Measurements from ENCODE around the gene SLC22A7. TPM values are rescaled to one million over a fixed set of nuclear protein-coding genes. Genes with fewer than 3 reads are reported as not detected.

SLC22A7 gene
- total and polyA plus RNA-seq, 4 donors: 143 to 495 (median 228) TPM

DNA sequence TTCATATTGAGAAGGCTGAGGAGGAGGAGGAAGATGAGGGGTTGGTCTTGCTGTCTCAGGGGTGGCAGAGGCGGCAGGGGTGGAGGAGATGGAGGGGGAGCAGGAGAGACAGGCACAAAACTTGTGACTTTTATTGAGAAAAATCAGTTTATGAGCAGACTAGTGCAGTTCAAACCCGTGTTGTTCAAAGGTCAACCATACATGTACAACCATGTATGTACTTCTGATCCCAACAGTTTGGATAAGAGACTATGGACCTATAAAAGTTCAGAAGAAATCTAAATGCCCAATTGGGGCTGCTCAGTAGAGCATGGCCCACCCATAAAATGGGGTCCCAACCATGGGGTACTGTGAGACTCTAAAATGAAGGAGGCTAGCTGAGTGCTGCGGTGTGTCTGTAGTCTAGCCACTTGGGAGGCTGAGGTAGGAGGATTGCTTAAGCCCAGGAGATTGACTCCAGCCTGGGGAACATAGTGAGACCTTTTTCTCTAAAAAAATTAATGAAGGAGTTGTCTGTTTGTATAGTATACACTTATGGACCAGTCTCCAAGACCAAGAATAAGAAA lies 7.6 kb upstream of the SLC22A7 start:
- Histone ChIP-seq H3K9ac (ENCODE audit: low read depth in 1 of 2, low read length in 2 of 2) (no peak overlapping the region), H3K36me3 (ENCODE audit: control insufficient read depth in 4 of 4, insufficient read depth in 3 of 4, low read depth in 1 of 4, low read length in 3 of 4) (no peaks in the 10 kb centered on the region), H3K27me3 (ENCODE audit: control insufficient read depth in 4 of 4, insufficient read depth in 4 of 4, low read length in 3 of 4) (no peaks in the 10 kb centered on the region), H3K9me3 (ENCODE audit: control insufficient read depth in 4 of 4, low read length in 3 of 4) (no peaks in the 10 kb centered on the region), H3K4me3 (ENCODE audit: low read depth in 1 of 3, low read length in 3 of 3) (no peak overlapping the region), H3K4me1 (ENCODE audit: control insufficient read depth in 4 of 4, insufficient read depth in 4 of 4, low read length in 3 of 4) (peaks cover 6 to 26% (median 15%) of the 10 kb centered on the region in 4 donors), H3K27ac (ENCODE audit: low read depth in 1 of 2, low read length in 2 of 2) (peak overlapping the region; percentile 14 to 63)
- no peak for DNase-seq (ENCODE audit: low spot score)
- TF ChIP-seq FOXA1 (IDR thresholded peaks at IDR 0.05): no peak
- TF ChIP-seq EGR1 (IDR thresholded peaks at IDR 0.05; ENCODE audit: low read depth in 2 of 2): no peak
- no peak for TF ChIP-seq RXRA (IDR thresholded peaks at IDR 0.05)
- TF ChIP-seq, protein P1, sequence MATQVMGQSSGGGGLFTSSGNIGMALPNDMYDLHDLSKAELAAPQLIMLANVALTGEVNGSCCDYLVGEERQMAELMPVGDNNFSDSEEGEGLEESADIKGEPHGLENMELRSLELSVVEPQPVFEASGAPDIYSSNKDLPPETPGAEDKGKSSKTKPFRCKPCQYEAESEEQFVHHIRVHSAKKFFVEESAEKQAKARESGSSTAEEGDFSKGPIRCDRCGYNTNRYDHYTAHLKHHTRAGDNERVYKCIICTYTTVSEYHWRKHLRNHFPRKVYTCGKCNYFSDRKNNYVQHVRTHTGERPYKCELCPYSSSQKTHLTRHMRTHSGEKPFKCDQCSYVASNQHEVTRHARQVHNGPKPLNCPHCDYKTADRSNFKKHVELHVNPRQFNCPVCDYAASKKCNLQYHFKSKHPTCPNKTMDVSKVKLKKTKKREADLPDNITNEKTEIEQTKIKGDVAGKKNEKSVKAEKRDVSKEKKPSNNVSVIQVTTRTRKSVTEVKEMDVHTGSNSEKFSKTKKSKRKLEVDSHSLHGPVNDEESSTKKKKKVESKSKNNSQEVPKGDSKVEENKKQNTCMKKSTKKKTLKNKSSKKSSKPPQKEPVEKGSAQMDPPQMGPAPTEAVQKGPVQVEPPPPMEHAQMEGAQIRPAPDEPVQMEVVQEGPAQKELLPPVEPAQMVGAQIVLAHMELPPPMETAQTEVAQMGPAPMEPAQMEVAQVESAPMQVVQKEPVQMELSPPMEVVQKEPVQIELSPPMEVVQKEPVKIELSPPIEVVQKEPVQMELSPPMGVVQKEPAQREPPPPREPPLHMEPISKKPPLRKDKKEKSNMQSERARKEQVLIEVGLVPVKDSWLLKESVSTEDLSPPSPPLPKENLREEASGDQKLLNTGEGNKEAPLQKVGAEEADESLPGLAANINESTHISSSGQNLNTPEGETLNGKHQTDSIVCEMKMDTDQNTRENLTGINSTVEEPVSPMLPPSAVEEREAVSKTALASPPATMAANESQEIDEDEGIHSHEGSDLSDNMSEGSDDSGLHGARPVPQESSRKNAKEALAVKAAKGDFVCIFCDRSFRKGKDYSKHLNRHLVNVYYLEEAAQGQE (IDR thresholded peaks at IDR 0.05): no peak
- no peak for TF ChIP-seq HNF4G (IDR thresholded peaks at IDR 0.05)
- TF ChIP-seq, protein P2, sequence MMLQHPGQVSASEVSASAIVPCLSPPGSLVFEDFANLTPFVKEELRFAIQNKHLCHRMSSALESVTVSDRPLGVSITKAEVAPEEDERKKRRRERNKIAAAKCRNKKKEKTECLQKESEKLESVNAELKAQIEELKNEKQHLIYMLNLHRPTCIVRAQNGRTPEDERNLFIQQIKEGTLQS (IDR thresholded peaks at IDR 0.05): no peak
- 68% methylated on average over 3 of the region's 3 CpGs for WGBS

DNA sequence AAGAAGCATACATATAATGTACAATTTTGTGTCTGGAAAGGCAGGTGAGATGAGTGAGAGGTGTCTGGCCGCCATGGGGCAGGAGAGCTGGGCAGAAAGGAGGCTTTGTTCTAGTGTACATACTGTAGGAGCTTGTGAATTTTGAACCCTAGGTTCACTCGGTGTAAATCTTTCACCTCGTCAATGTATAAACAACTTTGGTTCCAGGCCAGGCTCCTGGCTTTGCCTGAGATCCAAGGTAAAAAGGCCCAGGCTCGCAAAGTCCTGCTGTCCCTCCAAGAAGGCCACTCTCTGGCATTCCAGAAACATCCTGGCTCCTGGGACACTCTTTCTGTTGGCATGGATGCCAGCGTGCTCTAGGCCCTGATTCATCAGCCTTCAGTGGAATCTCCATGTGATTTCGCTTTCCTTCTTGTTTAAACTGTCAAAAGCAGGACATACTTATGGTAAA lies 7.1 kb upstream of the SLC22A7 start:
- Histone ChIP-seq H3K36me3 (ENCODE audit: control insufficient read depth in 4 of 4, insufficient read depth in 3 of 4, low read depth in 1 of 4, low read length in 3 of 4) (no peaks in the 10 kb centered on the region), H3K27ac (ENCODE audit: low read depth in 1 of 2, low read length in 2 of 2) (peak overlapping the region; percentile 14 to 63), H3K4me1 (ENCODE audit: control insufficient read depth in 4 of 4, insufficient read depth in 4 of 4, low read length in 3 of 4) (peaks cover 6 to 26% (median 15%) of the 10 kb centered on the region in 4 donors), H3K9ac (ENCODE audit: low read depth in 1 of 2, low read length in 2 of 2) (no peak overlapping the region), H3K4me3 (ENCODE audit: low read depth in 1 of 3, low read length in 3 of 3) (no peak overlapping the region), H3K27me3 (ENCODE audit: control insufficient read depth in 4 of 4, insufficient read depth in 4 of 4, low read length in 3 of 4) (no peaks in the 10 kb centered on the region), H3K9me3 (ENCODE audit: control insufficient read depth in 4 of 4, low read length in 3 of 4) (no peaks in the 10 kb centered on the region)
- TF ChIP-seq JUND (IDR thresholded peaks at IDR 0.05) (peak in 1 of 2 donors; percentile 16), YY1 (IDR thresholded peaks at IDR 0.05) (peak; percentile 60), SP1 (IDR thresholded peaks at IDR 0.05) (peak; percentile 60), RAD21 (IDR thresholded peaks at IDR 0.05) (peak; percentile 15 to 18), RXRA (IDR thresholded peaks at IDR 0.05) (peak; percentile 31 to 70), NR2F2 (IDR thresholded peaks at IDR 0.05) (no peak), HNF4A (conservative IDR thresholded peaks at IDR 0.05) (peak; percentile 83 to 89)
- TF ChIP-seq, protein P3, sequence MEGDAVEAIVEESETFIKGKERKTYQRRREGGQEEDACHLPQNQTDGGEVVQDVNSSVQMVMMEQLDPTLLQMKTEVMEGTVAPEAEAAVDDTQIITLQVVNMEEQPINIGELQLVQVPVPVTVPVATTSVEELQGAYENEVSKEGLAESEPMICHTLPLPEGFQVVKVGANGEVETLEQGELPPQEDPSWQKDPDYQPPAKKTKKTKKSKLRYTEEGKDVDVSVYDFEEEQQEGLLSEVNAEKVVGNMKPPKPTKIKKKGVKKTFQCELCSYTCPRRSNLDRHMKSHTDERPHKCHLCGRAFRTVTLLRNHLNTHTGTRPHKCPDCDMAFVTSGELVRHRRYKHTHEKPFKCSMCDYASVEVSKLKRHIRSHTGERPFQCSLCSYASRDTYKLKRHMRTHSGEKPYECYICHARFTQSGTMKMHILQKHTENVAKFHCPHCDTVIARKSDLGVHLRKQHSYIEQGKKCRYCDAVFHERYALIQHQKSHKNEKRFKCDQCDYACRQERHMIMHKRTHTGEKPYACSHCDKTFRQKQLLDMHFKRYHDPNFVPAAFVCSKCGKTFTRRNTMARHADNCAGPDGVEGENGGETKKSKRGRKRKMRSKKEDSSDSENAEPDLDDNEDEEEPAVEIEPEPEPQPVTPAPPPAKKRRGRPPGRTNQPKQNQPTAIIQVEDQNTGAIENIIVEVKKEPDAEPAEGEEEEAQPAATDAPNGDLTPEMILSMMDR (IDR thresholded peaks at IDR 0.05; ENCODE audit: low read depth, low read length, missing input control): no peak
- TF ChIP-seq, protein P4, sequence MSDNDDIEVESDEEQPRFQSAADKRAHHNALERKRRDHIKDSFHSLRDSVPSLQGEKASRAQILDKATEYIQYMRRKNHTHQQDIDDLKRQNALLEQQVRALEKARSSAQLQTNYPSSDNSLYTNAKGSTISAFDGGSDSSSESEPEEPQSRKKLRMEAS (IDR thresholded peaks at IDR 0.05): peak; percentile 65
- TF ChIP-seq, protein P1 (IDR thresholded peaks at IDR 0.05): no peak
- 39% methylated on average over 6 of the region's 6 CpGs for WGBS
- no peak for DNase-seq (ENCODE audit: low spot score)

All from liver (tissue), 9 donors.